Amygdala (tissue), 56 donors: Measurements from ENCODE around the gene RAB30.

ENCODE experiments used
- DNase-seq, 56 donors: peaks; one replicate each; lab custom pipeline; 2025; lab: John Stamatoyannopoulos, UW

RAB30 gene

DNA sequence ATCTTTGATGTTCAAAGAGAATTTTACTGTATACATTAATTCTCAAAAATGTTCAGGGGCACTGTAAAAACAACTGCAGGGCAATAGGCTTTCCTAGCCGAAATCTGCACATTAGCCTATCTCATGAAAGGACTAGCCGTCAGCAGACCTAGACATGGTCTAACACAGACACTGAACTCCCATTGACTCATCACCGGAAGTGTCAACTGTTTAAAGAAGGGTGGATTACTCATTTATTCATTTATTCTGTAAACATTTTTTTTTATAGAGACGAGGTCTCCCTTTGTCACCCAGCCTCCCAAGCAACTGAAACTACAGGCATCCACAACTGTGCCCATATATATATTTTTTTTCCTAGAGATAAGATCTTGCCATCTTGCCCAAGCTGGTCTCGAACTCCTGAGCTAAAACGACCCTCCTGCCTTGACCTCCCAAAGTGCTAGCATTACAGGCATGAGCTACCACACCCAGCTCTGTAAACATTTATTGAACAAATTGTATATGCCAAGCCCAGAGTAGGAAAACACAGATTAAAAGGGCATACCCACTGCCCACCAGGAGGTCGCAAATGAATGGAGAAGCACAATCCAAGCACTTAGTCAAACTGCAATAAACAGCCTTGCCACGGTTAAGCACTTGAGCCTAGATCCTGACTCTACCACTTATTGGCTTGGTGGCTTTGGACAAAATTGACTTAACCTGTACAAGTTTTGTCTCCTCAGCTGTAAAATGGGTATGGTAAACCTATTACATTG is 26.6 kb downstream of the RAB30 start:
- no peak for DNase-seq

DNA sequence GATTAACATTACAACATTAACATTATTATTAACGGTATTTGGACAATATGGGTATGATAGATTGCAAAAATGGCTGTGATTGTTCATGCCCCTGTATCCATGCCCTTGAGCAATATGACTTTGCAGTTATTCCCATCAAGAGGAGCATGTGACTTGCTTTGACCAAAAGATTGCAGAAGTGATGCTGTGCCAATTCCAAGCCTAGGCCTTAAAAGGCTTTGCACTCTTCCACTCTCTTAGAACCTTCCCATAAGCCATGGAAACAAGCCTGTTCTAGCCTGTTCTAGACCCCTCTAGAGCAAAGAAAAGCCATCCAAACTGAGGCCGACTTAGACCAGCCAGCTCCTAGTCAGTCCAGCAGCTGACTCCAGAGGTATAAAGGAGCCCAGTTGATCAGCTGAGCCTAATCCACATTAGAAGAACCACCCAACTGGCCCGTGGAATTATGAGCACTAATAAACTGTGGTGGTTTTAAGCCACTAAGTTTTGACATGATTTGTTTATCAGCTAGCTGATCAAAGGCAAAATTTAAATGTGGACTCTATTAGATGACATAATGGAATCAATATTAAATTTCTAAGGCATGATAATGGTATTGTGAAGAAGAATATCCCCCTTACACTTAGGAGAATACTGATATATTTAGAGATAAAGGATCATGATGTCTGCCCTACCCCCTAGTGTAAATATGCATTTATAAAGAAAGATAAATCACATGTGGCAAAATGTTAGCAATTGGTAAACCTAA is 28.6 kb downstream of the RAB30 start:
- peak in 1 of 56 donors; percentile 17 for DNase-seq

DNA sequence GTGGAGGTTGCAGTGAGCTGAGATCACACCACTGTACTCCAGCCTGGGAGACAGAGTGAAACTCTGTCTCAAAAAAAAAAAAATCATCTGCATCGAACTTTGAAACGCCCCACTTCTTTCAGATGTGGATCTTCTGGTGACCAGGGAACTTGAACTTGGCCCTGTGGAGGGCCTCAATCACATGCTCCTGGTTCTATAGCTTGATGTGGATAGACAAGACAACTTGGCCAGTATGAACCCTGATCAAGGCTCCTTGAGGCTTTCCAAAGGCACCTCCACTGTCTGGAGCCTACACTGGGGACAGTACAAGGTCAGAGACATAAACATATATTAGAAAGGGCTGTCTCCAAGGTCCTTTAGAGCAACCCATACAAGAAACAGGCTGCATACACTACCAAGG is 30.6 kb downstream of the RAB30 start:
- DNase-seq: no peak

DNA sequence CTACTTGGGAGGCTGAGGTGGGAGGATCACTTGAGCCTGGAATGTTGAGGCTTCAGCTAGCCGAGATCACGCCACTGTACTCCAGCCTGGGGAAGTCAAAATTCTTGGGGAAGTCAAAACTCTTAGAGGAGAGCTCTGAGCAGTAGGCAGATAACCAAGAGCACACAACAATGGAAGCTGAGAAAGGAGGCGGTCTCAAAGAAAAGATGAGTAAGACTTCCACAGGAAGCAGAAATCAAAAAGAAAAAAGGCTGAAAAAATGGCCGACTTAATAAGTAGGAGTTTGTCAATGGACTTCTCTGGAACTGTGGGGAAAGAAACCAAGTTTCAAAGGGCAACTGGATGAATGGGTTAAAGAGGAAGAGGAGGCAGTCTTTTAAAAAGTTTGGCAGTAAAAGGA is 32.1 kb downstream of the RAB30 start:
- DNase-seq: no peak

DNA sequence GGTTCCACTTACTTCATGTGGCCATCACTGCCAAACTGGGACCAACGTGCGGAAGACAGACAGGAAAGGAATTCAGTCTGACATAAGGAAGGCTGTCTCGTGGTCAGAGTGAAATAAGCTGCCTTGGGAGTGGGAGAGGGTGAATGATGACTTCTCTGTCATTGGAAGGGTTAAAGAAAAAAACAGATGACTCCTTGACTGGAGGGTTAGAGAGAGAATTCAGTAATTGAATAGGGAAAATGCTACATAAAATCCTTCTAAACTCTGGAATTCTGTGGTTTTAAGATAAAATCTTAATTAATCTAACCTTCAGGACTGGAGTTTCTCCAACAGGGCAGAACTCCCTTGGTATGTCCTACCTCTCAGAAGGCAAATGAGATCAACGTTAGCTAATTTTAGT is 33.8 kb downstream of the RAB30 start:
- DNase-seq: no peak

DNA sequence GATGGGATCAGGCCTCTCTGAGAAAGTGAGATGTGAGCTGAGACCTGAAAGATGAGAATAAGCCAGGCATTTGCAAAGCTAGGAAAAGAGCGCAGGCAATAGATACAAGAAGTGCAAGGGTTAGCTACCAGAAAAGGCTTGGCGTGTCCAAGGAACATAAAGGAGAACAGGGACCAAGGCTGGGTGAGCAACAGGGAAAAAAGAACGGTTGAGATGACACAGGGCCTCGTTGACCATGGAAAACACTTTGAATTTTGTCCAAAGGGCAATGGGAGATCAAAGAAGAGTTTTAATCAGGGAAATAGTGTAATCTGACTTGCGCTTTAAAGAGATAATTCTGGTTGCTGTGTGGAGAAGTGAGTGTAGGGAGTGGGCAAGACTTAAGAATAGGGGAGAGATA is 35.0 kb downstream of the RAB30 start:
- no peak for DNase-seq

DNA sequence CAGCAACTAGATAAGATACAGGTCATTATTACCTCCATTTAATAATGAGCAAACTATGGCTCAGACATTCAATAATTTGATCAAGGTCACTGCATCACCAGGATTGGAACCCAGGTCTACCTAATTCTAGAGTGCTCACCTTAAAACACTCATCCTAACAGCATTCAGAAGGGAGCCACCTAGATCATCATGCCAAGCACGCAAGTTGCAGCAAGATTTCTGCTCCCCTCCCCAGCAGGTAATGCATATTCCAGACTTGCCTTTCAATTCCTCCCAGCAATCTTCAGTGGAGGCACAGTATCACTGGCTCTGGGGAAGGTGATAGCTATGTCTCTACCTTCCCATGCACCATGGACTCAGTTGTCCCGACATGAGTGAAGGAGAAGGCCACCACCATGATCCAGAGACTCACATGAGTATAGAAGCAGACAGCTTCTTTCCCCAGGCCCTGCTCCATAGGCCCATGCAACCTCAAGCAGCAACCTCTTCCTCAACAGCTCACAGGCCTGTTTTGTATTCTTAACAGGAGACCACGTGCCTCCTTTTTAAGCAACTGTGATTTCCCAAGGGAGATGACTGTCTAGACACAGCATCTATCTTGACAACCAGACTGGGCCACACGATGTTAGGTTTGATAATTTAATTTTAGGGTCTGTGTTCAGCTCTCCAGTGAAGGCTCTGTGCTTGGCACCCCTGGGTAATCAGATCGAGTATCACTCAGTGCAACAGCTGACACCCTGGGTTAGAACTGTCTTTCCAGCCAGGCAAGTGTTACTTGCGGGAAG is 36.4 kb downstream of the RAB30 start:
- DNase-seq: no peak

DNA sequence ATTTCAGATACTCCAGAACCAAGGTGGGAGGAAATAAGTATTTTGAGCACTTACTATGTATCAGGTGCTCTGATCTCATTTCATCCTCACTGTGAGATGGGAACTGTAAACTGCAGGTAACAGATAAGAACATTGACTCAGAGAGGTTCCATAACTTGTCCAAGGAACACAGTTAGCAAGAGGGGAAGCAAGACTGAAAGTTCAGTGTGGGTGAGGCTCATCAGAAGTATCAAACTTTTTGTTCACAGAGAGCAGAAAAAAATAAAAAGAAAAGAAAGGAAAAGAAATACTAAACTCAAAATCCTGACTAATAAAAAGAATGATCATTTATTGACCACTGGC is 37.1 kb downstream of the RAB30 start:
- no peak for DNase-seq

DNA sequence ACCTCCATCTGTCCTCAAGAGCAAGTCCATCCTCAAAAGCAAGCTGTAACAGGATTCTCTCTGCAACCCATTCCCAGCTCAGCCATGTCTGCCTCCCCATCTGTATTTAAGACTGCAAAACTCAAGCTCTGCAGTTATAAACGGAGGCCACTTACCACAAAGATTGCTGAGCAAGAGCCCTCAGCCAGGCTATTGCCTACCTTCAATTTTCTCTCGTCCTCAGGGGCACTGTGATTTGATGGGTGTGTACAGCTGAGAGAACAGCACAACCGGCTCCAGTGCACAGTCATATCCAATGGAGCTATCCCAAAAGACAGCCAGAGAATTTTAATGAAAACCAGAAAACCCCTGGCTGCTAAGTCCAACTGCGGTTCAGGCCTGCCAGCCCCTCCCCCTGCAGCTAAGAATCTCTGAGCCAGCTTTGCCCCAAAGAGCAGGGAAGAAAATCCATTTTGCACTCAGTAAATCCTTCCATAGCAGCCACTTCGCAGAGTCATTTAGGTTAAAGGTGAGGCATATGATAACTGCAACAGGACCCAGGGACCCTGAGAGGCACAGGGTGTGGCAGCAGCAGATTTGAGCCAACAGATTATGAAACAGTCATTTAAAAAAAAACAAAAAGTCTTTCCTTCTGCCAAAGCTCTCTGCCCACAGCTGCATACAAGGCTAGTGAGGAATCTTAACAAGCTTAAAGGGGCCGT is 37.6 kb downstream of the RAB30 start:
- DNase-seq: peak in 33 of 56 donors; percentile 11 to 67 (median 36)

DNA sequence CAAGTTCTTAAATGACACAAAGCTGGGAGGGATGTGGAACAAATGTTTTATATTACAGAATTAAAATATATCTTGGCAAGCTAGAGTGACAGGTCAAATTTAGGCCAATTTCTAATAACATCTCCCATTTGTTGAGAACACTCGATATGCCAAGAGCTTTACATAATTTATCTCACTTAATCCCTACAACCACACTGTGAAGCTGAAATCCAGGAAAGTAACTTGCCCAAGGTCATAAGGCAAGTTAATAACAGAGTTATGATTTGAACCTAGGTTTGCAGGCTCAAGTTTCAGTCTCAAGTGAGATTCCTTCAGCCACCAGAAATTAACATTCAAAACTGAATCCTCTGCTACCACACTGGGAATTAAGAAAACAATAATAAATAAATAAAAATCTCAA is 38.3 kb downstream of the RAB30 start:
- DNase-seq: no peak

DNA sequence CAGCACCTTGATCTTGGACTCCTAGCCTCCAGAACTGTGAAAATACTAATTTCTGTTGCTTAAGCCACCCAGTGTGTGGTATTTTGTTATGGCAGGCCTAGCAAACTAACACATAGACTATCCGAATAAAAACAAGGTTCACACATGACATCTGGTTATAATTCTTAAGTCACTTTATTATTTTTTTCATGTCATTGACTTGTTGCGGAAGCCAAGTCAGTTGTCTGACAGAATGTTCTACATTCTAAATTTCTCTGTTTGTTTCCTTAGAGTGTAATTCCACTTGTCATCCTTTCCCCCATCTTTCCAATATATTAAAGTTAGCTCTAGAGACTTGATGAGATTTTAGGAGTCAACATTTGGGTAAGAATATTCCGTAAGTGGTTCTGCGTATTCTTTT is 40.6 kb downstream of the RAB30 start:
- no peak for DNase-seq

DNA sequence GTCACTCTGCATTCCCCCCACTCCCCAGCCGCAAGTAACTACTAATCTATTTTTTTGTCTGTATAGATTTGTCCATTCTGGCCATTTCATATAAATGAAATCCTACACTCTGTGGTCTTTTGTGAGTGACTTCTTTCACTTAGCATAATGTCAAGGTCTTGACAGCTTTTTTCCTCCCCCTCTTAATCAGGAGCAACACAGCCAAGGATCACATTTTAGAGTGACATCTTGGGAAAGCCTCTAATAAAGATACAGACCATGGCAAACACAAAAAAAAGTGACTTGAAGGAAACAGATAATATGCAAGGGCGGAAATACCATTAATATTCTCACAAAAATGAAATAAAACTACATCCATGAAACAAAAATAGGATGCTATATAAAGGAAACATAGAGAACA is 43.9 kb downstream of the RAB30 start:
- no peak for DNase-seq

DNA sequence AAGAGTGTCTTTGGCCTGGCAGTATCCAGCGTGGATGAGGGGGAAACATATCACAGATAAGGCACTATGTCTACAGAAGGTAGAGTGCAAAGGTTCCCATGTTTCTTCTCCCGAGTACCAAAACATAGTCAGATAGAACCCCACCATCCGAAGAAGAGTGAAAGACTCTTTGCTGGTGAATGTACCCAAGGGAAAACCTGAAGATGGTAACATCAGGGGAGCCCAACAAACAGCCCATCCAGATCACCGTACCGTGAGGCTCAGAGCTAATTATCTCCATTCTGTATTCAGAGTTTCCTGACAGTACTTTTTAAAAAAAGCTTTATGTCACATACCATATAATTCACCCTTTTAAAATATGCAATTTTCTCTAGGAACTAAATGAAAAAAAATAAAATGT is 44.4 kb downstream of the RAB30 start:
- no peak for DNase-seq

DNA sequence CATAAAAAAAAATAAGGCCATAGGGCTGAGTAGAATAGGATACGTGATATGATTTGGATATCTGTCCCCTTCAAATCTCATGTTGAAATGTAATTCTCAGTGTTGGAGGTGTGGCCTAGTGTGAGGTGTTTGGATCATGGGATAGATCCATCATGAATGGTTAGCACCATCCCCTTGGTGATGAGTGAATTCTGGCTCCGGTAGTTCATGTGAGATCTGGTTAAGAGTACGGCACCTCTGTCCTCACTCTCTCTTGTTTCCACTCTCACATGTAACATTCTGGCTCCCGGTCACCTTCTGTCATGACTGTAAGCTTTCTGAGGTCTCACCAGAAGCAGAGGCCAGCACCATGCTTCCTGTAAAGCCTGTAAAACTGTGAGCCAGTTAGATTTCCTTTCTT is 45.5 kb downstream of the RAB30 start:
- no peak for DNase-seq

DNA sequence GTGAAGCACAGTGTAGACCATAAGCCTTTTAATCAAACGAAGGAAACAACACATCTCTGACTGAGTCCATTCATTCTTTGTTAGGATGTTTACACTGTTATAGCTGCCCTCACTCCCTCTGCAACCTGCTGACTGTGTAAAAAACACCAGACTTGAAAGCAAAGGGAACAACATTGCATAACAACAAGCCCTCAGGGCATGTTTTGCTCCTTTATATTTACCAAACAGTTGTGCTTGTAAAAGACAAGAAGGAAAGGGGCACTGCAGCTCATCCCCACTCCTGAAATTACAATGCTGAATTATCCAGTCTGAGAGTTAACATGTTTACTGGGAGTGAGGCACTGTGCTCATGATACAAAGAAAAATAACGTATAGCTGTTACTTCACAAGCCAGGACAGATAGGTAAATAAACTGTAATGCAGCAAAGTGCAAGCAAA is 46.4 kb downstream of the RAB30 start:
- peak in 14 of 56 donors; percentile 7 to 59 (median 22) for DNase-seq

DNA sequence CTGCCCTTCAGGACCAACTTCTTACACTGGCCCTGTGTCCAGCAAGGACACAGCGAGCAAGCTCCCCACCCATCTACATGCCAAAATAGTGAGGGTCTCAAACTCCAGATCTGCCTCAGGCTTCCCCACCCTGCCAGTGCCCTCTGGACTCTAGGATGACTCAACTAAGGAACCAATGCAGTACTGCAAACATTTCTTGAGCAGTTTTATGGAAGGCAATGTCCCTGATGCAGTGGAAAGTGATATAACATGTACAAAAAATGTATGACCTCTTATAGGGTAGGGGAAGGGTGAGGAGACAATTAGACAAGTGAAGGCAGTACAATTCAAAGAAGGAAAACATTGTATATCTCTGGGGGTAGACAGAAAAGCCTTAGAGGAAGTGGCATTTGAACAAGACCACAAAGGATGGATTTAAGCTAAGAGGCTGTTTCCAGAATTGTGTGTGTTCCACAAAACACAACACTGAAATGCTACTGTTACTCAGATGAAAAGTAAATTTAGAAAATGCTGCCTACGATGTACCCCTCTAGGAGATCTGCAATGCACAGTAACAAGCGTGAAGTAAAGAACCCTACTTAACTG is 47.3 kb downstream of the RAB30 start:
- no peak for DNase-seq

DNA sequence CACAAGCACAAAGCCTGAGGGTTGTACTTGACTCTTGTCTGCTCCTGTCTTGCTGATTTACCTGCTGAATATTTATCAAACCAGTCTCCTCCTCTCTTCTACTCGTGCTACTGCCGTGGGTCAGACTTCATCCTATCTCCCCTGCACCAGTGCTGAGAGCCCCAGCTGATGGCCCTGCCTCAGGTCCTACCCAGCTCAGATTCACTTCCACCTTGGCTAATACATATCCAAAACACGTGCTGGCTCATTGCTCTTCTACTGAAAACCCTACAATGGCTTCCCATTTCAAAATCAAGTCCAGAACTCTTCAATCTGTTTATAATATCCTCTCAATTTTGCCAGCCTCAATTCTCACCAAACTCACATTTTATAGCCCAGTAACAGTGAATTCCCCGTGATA is 48.3 kb downstream of the RAB30 start:
- DNase-seq: no peak

DNA sequence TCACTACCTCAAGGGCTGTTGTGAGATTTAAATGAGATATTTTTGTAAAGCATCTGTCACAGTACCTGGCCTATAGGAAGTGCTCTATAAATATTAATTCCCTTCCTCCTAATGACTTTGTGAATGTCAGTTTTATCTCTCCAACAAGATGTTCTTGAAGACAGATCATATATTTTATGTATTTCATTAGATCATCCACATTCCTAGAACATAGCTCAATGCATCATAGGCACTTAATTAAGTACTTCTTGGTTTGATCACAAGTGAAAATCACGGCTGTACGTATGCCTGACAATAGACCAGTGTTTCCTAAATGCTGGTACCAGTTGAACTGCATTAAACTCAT is 49.9 kb downstream of the RAB30 start:
- DNase-seq: no peak

DNA sequence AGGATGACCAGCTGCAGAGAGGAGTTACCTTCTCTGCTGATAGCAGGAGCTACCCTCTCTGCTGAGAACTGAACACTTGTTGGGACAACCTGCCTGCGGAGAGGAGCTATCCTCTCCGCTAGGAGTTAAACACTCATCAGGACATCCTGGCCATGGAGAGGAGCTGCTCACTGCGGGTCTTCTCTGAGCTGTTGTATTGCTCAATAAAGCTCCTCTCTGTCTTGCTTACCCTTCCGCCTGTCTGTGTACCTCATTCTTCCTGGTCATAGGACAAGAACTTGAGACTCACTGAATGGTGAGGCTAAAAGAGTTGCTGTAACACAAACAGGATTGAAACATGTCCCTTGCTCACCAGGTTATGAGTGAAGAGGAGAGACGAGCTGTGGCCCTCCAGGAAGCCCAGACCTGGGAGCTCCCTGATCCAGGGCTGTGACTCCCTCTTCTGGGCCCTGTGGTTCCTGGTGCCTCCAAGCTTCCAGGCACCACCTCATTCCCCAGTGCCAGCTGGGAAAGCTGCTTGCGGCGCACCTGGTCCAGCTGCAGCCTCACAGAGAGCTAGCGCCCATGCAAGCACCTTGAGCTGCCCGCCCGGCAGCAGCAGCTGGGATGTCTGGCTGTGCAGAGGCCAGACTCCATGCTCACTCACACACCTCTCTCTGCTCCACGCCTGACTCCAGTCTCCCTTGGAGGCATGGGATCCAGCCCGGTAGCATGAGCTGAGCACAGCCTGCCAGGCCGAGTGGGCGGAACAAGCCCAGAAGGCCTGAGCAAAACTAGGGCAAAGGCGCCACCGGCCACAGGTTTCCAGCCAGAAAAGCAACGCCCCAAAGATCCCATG is 50.5 kb downstream of the RAB30 start:
- DNase-seq: no peak
